Measurements from ENCODE around the gene CDK10.
A peak's percentile ranks its signal among the peaks of the same experiment; 100 is the strongest.

The CDK10 gene

GRCh38 chr16:89722392-89723278, 36.1 kb downstream of the CDK10 start:
- intact Hi-C loops (cut with DNase I): no loop called here
- DNase-seq: peak in 31 of 42 donors; percentile 28 to 86 (median 56)

- DNase-seq: peak; percentile 91 to 99 (median 97)
- intact Hi-C loops (cut with DNase I): no loop called here
Measured at GRCh38 chr16:89723279-89724250, 37.1 kb downstream of the CDK10 start.

GRCh38 chr16:89727406-89728120, 41.1 kb downstream of the CDK10 start:
- intact Hi-C loops (cut with DNase I): no loop called here

DNA sequence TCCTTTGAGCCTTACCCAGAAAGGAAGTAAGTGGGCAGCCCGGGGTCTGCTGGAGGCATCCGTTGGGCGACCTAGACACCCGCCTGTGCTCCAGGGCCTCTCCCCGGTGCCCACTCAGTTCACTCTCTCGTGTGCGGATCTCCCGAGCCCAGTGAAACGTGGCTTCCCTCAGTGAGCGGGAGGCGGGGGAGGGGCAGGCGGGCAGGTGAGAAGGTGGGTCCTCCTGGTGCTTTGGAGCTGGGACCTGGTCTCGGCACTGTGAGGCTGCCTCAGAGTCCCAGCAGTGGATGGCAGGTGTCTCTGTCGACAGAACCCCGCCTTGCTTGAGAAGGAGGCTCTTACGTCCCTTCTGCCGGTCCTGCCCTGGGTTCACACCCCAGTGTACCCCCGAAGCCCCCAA, 42.8 kb downstream of the CDK10 start:
- intact Hi-C loops (cut with DNase I): no loop called here
- DNase-seq: no peak

More at GRCh38 chr16:89727406-89728120, 41.1 kb downstream of the CDK10 start:
- peak in 1 of 42 donors; percentile 26 for DNase-seq

DNA sequence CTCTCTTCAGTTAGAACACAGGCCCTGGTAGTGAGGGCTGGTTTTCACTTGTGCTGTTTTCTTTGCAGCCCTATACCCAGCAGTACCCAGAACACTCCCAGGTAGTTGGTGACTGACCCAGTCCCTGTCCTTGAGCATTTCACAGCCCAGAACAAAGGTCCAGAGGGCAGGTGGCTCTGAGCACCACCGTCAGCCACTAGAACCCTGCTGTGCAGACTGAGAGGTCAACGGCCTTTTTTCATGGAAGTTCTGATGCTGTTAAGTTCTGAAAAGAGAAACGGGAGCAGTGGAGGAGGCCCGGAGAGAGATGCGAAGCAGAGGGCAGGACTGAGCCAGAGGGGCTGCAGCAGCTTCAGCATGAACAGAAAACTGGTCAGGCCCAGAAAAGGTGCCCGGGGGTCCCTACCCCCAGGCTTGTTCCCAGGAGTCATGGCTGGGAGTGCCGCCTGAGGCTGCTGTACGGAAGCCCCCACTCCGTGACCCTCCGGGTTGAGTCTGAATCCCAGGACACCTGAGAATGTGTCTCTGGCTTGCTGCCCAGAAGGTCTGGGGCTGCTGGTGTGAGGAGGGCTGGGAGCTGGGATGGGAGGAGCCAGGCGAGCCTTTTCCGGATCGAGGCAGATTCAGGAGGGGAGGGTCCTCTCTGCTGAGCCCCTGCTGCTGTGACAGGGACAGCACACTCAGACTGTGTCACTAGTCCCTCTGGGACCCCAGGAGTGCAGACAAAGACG, 43.5 kb downstream of the CDK10 start:
- intact Hi-C loops (cut with DNase I): no loop called here
- no peak for DNase-seq

GRCh38 chr16:89730610-89731234, 44.2 kb downstream of the CDK10 start:
- no peak for DNase-seq
- intact Hi-C loops (cut with DNase I): no loop called here

- DNase-seq: peak in 3 of 42 donors; percentile 34 to 57 (median 48)
- intact Hi-C loops (cut with DNase I): no loop called here
Measured at GRCh38 chr16:89732142-89732917, 45.8 kb downstream of the CDK10 start.

DNA sequence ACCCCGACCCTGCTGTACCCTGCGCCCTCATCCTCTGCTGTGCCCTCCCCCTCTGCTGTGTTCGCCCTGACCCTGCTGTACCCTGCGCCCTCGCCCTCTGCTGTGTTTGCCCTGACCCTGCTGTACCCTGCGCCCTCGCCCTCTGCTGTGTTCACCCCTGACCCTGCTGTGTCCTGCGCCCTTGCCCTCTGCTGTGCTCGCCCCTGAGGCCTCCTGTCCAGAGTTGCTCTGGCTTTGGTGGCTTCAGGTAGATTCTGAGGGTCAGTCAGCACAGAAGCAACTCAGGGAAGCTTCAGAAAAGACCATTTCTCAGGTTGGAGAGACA, 46.4 kb downstream of the CDK10 start:
- DNase-seq: no peak
- intact Hi-C loops (cut with DNase I): no loop called here

DNA sequence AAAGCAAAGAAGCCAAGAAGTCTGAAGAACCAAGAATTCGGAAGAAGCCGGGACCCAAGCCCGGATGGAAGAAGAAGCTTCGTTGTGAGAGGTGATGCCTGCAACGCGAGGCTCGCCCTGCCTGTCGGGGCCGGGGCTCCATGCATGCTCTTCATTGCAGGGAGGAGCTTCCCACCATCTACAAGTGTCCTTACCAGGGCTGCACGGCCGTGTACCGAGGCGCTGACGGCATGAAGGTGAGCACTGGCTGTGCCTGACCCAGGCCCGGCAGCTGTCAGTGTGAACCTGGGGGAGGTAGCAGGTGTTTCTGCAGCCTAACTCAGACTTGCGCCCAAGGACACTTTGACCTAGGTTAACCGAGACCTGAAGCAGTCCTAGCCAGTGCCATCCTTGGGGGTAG, 46.8 kb downstream of the CDK10 start:
- no peak for DNase-seq

GRCh38 chr16:89733792-89734191, 47.3 kb downstream of the CDK10 start:
- no peak for DNase-seq
- intact Hi-C loops (cut with DNase I): no loop called here

More for the DNA sequence above, 46.8 kb downstream of the CDK10 start:
- intact Hi-C loops (cut with DNase I): no loop called here

DNA sequence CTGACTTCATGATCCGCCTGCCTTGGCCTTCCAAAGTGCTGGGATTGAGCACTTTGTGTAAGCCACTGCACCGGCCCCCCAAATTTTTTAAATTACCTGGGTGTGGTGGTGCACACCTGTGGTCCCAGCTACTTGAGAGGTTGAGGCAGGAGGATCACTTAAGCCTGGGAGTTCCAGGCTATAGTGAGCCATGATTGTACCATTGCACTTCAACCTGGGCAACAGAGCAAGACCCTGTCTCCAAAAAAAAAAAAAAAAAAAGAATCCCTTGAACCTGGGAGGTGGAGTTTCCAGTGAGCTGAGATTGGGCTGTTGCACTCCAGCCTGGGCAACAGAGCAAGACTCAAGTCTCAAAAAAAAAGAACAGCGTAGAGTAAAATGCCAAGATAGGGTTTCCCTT, 50.1 kb downstream of the CDK10 start:
- intact Hi-C loops (cut with DNase I): no loop called here

DNA sequence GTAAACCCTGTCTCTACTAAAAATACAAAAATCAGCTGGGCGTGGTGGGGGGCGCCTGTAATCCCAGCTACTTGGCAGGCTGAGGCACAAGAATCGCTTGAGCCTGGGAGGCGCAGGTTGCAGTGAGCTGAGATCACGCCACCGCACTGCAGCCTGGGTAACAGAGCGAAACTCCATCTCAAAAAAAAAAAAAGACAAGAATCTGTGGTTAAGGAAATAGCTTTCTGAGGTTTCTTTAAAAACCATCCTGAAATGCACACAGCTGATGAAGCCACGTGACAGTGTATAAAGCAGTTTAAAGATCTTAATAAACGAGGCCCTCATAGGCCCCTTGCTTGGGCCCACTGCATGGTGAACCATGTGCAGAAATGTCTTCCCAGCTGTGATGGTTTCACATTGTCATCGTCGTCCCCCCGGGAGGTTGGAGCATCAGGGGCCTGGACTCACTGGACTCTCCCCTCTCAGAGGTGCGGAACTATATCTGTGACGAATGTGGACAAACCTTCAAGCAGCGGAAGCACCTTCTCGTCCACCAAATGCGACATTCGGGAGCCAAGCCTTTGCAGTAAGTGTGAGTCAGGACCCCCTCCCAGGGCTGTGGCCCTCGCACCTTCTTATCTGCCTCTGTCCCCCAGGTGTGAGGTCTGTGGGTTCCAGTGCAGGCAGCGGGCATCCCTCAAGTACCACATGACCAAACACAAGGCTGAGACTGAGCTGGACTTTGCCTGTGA, 51.0 kb downstream of the CDK10 start:
- intact Hi-C loops (cut with DNase I): no loop called here
- DNase-seq: peak in 1 of 42 donors; percentile 28

More for the DNA sequence above, 50.1 kb downstream of the CDK10 start:
- no peak for DNase-seq

DNA sequence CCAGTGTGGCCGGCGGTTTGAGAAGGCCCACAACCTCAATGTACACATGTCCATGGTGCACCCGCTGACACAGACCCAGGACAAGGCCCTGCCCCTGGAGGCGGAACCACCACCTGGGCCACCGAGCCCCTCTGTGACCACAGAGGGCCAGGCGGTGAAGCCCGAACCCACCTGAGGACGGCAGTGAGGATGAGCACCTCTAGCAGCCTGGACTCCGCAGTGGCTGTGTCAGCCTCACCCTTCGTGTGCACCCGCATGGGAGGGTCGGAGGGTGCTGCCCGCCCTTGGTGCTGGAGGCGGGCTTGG, 51.5 kb downstream of the CDK10 start:
- intact Hi-C loops (cut with DNase I): no loop called here
- DNase-seq: peak in 1 of 42 donors; percentile 16

DNA sequence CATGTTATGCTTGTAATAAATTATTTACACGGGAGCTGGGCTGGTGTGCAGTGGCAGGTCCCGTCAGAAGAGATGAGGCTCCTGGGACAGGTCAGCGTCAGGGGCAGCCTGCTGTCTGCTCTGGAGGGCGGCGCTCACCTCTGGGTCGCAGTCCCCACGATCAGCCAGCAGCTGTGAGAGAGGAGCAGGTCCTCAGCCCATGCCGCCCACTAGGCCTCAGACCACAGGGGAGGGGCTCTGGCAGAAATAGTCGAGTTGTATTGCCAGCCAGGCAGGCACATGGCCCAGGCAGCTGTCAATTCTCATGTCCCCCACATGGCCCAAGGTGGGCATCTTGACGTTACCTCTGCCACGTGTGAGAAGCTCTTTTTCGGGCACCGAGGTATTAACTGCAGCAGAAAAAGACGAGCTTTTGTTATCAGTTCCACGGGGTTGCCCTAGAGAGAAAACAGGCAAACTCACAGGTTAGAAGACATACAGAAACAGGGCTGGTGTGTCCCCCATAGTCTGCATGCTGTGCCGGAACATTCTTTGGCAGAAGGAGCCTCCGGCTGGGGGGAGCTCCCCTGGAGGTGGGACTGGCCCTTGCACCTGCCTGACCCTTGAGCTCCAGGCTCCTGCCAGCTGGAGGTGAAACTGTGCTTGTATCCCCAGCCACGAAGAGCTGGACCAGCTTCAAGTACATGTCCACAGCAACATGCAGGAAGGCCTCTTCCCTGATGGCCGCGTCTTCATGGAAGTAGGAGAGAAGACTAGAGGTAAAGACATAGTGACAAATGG, 52.2 kb downstream of the CDK10 start:
- peak in 1 of 42 donors; percentile 16 for DNase-seq
- intact Hi-C loops (cut with DNase I): no loop called here

DNA sequence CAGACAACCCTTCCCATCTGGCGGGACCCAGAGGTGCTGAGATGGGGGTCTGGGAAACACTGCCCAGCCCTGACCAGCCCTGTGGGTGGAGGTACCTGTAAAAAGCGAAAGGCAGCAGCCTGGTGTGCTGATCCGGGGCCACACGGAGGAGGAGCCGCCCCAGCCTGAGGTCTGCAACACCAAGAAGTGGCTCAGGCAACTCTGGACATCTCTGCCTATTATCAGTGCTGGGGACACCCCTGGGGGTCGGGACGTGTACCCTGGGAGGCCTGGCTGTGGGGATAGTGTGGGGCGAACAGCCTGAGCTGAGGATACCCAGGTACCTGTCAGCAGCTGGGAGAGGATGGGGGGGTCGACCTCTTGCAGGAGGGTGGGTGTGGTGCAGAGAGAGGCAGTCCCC, 52.9 kb downstream of the CDK10 start:
- intact Hi-C loops (cut with DNase I): no loop called here
- DNase-seq: no peak

All from head of caudate nucleus (tissue), 42 donors.